ENCODE measurements around the gene CLCNKA.

DNA sequence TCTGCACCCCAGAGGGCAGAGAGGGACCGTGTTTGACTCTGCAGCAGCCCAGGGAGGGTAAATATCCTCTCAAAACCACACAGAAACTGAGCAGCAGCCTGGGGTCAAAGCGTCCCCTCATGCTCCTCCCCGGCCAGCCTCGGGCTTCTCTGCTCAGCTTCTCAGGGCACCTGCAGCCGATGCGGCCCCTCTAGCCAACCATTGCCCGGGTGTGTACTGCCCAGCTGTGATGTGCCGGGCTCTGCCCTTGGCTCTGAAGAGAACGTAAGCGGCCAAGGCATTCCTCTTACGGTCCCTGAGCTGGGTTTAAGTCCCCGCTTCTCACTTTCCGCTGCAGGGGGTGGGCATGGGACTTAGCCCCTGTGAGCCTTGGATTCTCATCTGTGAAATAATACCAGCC, 46.1 kb downstream of the CLCNKA start:
- TF ChIP-seq, protein P1, sequence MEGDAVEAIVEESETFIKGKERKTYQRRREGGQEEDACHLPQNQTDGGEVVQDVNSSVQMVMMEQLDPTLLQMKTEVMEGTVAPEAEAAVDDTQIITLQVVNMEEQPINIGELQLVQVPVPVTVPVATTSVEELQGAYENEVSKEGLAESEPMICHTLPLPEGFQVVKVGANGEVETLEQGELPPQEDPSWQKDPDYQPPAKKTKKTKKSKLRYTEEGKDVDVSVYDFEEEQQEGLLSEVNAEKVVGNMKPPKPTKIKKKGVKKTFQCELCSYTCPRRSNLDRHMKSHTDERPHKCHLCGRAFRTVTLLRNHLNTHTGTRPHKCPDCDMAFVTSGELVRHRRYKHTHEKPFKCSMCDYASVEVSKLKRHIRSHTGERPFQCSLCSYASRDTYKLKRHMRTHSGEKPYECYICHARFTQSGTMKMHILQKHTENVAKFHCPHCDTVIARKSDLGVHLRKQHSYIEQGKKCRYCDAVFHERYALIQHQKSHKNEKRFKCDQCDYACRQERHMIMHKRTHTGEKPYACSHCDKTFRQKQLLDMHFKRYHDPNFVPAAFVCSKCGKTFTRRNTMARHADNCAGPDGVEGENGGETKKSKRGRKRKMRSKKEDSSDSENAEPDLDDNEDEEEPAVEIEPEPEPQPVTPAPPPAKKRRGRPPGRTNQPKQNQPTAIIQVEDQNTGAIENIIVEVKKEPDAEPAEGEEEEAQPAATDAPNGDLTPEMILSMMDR (IDR thresholded peaks at IDR 0.05 in 4 of 5, conservative IDR thresholded peaks at IDR 0.05 in 1 of 5) = no peak
- TF ChIP-seq POLR2A (IDR thresholded peaks at IDR 0.05) = no peak

Measured in gastrocnemius medialis (tissue), 4 donors.